HG03175 (cell line): ENCODE data around the gene RRAD.
"Not testable (repeated sequence)": the region's sequence is repeated elsewhere in the genome, so short reads cannot be mapped to it uniquely, and the experiment has no call there.

Experiments
- ATAC-seq: cut with Tn5 transposase; IDR thresholded peaks from one replicate; pipeline ENCODE4 v1.9.1; 2021; ENCODE audit warnings: mild to moderate bottlenecking, moderate library complexity; ENCODE audit not compliant: unreplicated experiment

The RRAD gene

GRCh38 chr16:66903544-66904427 lies 21.5 kb downstream of the RRAD start:
- no peak for ATAC-seq

GRCh38 chr16:66902648-66903543 lies 22.4 kb downstream of the RRAD start:
- no peak for ATAC-seq

- ATAC-seq, result no peak
Observed at GRCh38 chr16:66901626-66902025, 23.7 kb downstream of the RRAD start.

- ATAC-seq, result no peak
Observed at GRCh38 chr16:66900721-66901441, 24.5 kb downstream of the RRAD start.

GRCh38 chr16:66899945-66900710 lies 25.2 kb downstream of the RRAD start:
- no peak for ATAC-seq

- no peak for ATAC-seq
Observed at GRCh38 chr16:66899310-66899944, 25.9 kb downstream of the RRAD start.

GRCh38 chr16:66898933-66899309 lies 26.4 kb downstream of the RRAD start:
- no peak for ATAC-seq

GRCh38 chr16:66898207-66898606 lies 27.1 kb downstream of the RRAD start:
- ATAC-seq, result no peak

GRCh38 chr16:66896682-66897081 lies 28.7 kb downstream of the RRAD start:
- ATAC-seq, result not testable (repeated sequence)

- no peak for ATAC-seq
Observed at GRCh38 chr16:66895999-66896398, 29.3 kb downstream of the RRAD start.

- ATAC-seq, result no peak
Observed at GRCh38 chr16:66895689-66895979, 29.7 kb downstream of the RRAD start.

- ATAC-seq, result no peak
Observed at GRCh38 chr16:66894948-66895688, 30.2 kb downstream of the RRAD start.

- ATAC-seq, result no peak
Observed at GRCh38 chr16:66894055-66894454, 31.3 kb downstream of the RRAD start.

- no peak for ATAC-seq
Observed at GRCh38 chr16:66891797-66892196, 33.5 kb downstream of the RRAD start.

GRCh38 chr16:66891360-66891759 lies 34.0 kb downstream of the RRAD start:
- no peak for ATAC-seq

GRCh38 chr16:66890799-66891198 lies 34.5 kb downstream of the RRAD start:
- ATAC-seq, result no peak

- ATAC-seq, result no peak
Observed at GRCh38 chr16:66889622-66890021, 35.7 kb downstream of the RRAD start.

- no peak for ATAC-seq
Observed at GRCh38 chr16:66888647-66889615, 36.4 kb downstream of the RRAD start.
